DND-41 (cell line): ENCODE measurements around the gene NBAS.

Experiments
- ATAC-seq: fragments of 200-7000 bp; cut with Tn5 transposase; 3 replicates; pipeline ENCODE4 v1.9.1; 2021; ENCODE audit warnings: low read depth; ENCODE audit not compliant: insufficient read depth
- DNase-seq: peaks from one replicate; pipeline ENCODE4 v3.0.0-alpha.2; 2020
- H2AFZ ChIP-seq: 2 replicates; pipeline ENCODE4 v1.6.0; 2012; ENCODE audit warnings: low read depth, low read length
- H3K27ac ChIP-seq: 2 replicates; pipeline ENCODE4 v1.5.1; 2012; ENCODE audit warnings: low read length, inconsistent platforms
- H3K27me3 ChIP-seq: fragments of 200-600 bp; sonication (generic); 2 replicates; pipeline ENCODE4 v1.6.0; 2012; ENCODE audit warnings: low read length, mild to moderate bottlenecking, inconsistent platforms; ENCODE audit not compliant: insufficient read depth, poor library complexity
- H3K36me3 ChIP-seq: 2 replicates; pipeline ENCODE4 v1.5.1; 2012; ENCODE audit warnings: low read length, inconsistent platforms; ENCODE audit not compliant: insufficient read depth
- H3K4me1 ChIP-seq: 2 replicates; pipeline ENCODE4 v1.5.1; 2012; ENCODE audit warnings: mild to moderate bottlenecking, low read length; ENCODE audit not compliant: insufficient read depth
- H3K4me2 ChIP-seq: 2 replicates; pipeline ENCODE4 v1.6.0; 2012; ENCODE audit warnings: mild to moderate bottlenecking, moderate library complexity, low read length, inconsistent platforms; ENCODE audit not compliant: insufficient read depth
- H3K4me3 ChIP-seq, 2 experiments: fragments of 200-600 bp in 1 of 2; shearing (Covaris generic) in 1 of 2; 2 replicates each; pipeline ENCODE4 v1.5.1; 2012 to 2016; ENCODE audit warnings: inconsistent platforms in 2 of 2, low read length in 2 of 2, mild to moderate bottlenecking in 2 of 2, low read depth in 1 of 2, moderate library complexity in 1 of 2
- H3K79me2 ChIP-seq: 2 replicates; pipeline ENCODE4 v1.6.0; 2012; ENCODE audit warnings: low read length, inconsistent platforms; ENCODE audit not compliant: insufficient read depth
- H3K9ac ChIP-seq: 2 replicates; pipeline ENCODE4 v1.6.0; 2012; ENCODE audit warnings: low read depth, mild to moderate bottlenecking, inconsistent platforms, low read length, moderate library complexity
- H3K9me3 ChIP-seq: 2 replicates; pipeline ENCODE4 v1.5.1; 2012; ENCODE audit warnings: low read length, moderate library complexity, mild to moderate bottlenecking, inconsistent platforms; ENCODE audit not compliant: insufficient read depth, severe bottlenecking
- H4K20me1 ChIP-seq: 2 replicates; pipeline ENCODE4 v1.6.0; 2012; ENCODE audit warnings: low read length; ENCODE audit not compliant: insufficient read depth
- EZH2 ChIP-seq: IDR thresholded peaks from 3 replicates; pipeline ENCODE4 v1.6.1; 2012; ENCODE audit warnings: borderline replicate concordance, low read depth, mild to moderate bottlenecking, moderate library complexity, low read length, inconsistent platforms; ENCODE audit not compliant: severe bottlenecking
- TF ChIP-seq, protein P1 (sequence below): IDR thresholded peaks from 2 replicates; pipeline ENCODE4 v1.5.1; 2012; ENCODE audit warnings: borderline replicate concordance, low read length, moderate library complexity, mild to moderate bottlenecking; ENCODE audit not compliant: poor library complexity, severe bottlenecking; ENCODE audit errors: extremely low read depth

Gene NBAS

DNA sequence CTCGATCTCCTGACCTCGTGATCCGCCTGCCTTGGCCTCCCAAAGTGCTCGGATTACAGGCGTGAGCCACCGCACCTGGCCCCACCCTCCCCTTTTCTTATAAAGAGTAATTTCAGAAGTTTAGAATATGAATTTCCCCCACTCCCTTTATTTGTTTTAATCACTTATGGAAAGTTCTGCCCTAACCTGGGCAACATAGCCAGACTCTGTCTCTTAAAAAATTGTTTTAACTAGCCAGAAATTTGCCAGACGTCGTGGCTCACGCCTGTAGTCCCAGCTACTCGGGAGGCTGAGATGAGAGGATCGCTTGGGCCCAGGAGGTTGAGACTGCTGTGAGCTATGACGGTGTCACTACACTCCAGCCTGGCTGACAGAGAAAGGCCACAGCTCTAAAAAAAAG, 7.7 kb upstream of the NBAS start:
- no peak overlapping the region for H3K4me2 ChIP-seq
- no peaks in the 10 kb centered on the region for H3K4me1 ChIP-seq
- DNase-seq (no peak), ATAC-seq (no peak)
- no peak overlapping the region for H2AFZ ChIP-seq
- no peaks in the 10 kb centered on the region for H3K36me3 ChIP-seq
- no peaks in the 10 kb centered on the region for H3K79me2 ChIP-seq
- no peak overlapping the region for H3K27ac ChIP-seq
- no peak overlapping the region for H3K9ac ChIP-seq
- H4K20me1 ChIP-seq: no peaks in the 10 kb centered on the region
- TF ChIP-seq, protein P1, sequence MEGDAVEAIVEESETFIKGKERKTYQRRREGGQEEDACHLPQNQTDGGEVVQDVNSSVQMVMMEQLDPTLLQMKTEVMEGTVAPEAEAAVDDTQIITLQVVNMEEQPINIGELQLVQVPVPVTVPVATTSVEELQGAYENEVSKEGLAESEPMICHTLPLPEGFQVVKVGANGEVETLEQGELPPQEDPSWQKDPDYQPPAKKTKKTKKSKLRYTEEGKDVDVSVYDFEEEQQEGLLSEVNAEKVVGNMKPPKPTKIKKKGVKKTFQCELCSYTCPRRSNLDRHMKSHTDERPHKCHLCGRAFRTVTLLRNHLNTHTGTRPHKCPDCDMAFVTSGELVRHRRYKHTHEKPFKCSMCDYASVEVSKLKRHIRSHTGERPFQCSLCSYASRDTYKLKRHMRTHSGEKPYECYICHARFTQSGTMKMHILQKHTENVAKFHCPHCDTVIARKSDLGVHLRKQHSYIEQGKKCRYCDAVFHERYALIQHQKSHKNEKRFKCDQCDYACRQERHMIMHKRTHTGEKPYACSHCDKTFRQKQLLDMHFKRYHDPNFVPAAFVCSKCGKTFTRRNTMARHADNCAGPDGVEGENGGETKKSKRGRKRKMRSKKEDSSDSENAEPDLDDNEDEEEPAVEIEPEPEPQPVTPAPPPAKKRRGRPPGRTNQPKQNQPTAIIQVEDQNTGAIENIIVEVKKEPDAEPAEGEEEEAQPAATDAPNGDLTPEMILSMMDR: no peak
- no peak for TF ChIP-seq EZH2
- H3K27me3 ChIP-seq: no peaks in the 10 kb centered on the region
- H3K9me3 ChIP-seq: no peaks in the 10 kb centered on the region
- no peak overlapping the region for H3K4me3 ChIP-seq

DNA sequence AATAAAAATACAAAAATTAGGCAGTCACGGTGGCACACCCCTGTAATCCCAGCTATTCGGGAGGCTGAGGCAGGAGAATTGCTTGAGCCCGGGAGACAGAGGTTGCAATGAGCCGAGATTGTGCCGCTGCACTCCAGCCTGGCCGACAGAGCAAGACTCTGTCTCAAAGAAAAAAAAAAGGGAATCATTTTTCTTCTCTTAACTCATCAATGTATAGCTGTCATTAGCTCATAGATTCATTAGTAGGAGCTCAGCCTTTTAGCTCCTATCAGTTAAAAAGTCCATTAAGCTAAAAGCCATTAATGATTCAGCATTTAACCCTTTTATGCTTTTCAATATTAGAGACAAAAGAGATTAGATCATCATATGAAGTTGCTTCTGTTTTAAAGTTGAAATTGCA, 5.8 kb upstream of the NBAS start:
- H3K4me1 ChIP-seq: no peaks in the 10 kb centered on the region
- ATAC-seq (no peak), DNase-seq (no peak)
- no peaks in the 10 kb centered on the region for H3K36me3 ChIP-seq
- no peak overlapping the region for H3K27ac ChIP-seq
- no peaks in the 10 kb centered on the region for H4K20me1 ChIP-seq
- H3K9me3 ChIP-seq: no peaks in the 10 kb centered on the region
- H3K4me3 ChIP-seq: no peak overlapping the region
- TF ChIP-seq, protein P1: no peak
- no peak for TF ChIP-seq EZH2
- H3K9ac ChIP-seq: no peak overlapping the region
- H3K4me2 ChIP-seq: no peak overlapping the region
- H3K27me3 ChIP-seq: no peaks in the 10 kb centered on the region
- no peaks in the 10 kb centered on the region for H3K79me2 ChIP-seq
- H2AFZ ChIP-seq: no peak overlapping the region

DNA sequence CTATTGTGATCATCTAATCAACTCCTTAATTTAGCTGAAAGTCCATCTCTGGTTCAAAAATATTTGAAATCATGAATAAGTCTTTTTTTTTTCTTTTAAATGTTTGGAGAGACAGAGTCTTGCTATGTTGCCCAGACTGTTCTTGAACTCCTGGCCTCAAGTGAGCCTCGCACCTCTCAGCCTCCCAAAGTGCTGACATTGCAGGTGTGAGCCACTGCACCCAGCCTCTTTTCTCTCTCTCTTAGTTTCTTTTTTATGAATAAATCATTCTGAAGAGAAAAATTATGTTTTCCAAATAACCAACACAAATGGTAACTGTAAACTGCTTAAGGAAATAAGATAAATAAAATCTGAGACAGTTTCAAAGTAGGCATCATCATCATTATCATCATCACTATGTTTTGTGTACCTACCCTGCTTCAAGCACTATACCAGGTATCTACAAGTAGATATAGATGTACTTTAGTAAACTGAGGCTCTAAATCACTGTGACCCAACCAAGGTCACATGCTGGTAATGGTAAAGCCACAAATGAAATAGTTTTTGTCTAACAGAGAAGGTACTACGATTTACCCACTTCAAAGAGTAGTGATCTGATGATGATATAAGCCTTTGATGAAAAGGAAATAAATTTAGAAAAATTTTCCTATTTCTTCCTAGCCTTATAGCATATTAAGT, 5.0 kb upstream of the NBAS start:
- no peaks in the 10 kb centered on the region for H3K27me3 ChIP-seq
- H3K36me3 ChIP-seq: no peaks in the 10 kb centered on the region
- no peaks in the 10 kb centered on the region for H4K20me1 ChIP-seq
- no peak overlapping the region for H3K4me3 ChIP-seq
- TF ChIP-seq EZH2: no peak
- TF ChIP-seq, protein P1: no peak
- ATAC-seq (no peak), DNase-seq (no peak)
- H3K9me3 ChIP-seq: no peaks in the 10 kb centered on the region
- H3K79me2 ChIP-seq: no peaks in the 10 kb centered on the region
- H3K27ac ChIP-seq: no peak overlapping the region
- H3K9ac ChIP-seq: no peak overlapping the region
- H2AFZ ChIP-seq: no peak overlapping the region
- peaks cover 7% of the 10 kb centered on the region for H3K4me1 ChIP-seq
- no peak overlapping the region for H3K4me2 ChIP-seq
